ENCODE measurements around the gene DCAF15.
"Not testable (repeated sequence)": the region's sequence is repeated elsewhere in the genome, so short reads cannot be mapped to it uniquely, and the experiment has no call there.

The DCAF15 gene

GRCh38 chr19:13952154-13952930 is at the start of gene DCAF15:
TSS of gene DCAF15 (plus strand) at chr19:13952509. CDS start at chr19:13952513, 4 bp downstream.
- in situ Hi-C loops (cut with MboI; ENCODE audit: low sequenced_read_pairs): no loop called here

- in situ Hi-C loops (cut with MboI; ENCODE audit: low sequenced_read_pairs): no loop called here
Measured at GRCh38 chr19:13902993-13903555, 49.2 kb upstream of the DCAF15 start.

- in situ Hi-C loops (cut with MboI; ENCODE audit: low sequenced_read_pairs): no loop called here
Measured at GRCh38 chr19:13905634-13906520, 46.4 kb upstream of the DCAF15 start, which contains the start of the genes BRME1 and CC2D1A. TSS of gene BRME1 (minus strand) at chr19:13906117. CDS start at chr19:13904892, 1,225 bp downstream. TSS of gene CC2D1A (plus strand) at chr19:13906201. CDS start at chr19:13906442, 241 bp downstream.

GRCh38 chr19:13906521-13906904 is 45.8 kb upstream of the DCAF15 start:
- in situ Hi-C loops (cut with MboI; ENCODE audit: low sequenced_read_pairs): no loop called here

- in situ Hi-C loops (cut with MboI; ENCODE audit: low sequenced_read_pairs): no loop called here
Measured at GRCh38 chr19:13906910-13907309, 45.4 kb upstream of the DCAF15 start.

GRCh38 chr19:13908674-13909073 is 43.6 kb upstream of the DCAF15 start:
- in situ Hi-C loops (cut with MboI; ENCODE audit: low sequenced_read_pairs): no loop called here

- in situ Hi-C loops (cut with MboI; ENCODE audit: low sequenced_read_pairs): no loop called here
Measured at GRCh38 chr19:13909430-13909829, 42.9 kb upstream of the DCAF15 start.

- in situ Hi-C loops (cut with MboI; ENCODE audit: low sequenced_read_pairs): no loop called here
Measured at GRCh38 chr19:13913352-13913751, 39.0 kb upstream of the DCAF15 start.

- in situ Hi-C loops (cut with MboI; ENCODE audit: low sequenced_read_pairs): no loop called here
Measured at GRCh38 chr19:13914777-13915176, 37.5 kb upstream of the DCAF15 start.

GRCh38 chr19:13917888-13918406 is 34.4 kb upstream of the DCAF15 start:
- in situ Hi-C loops (cut with MboI; ENCODE audit: low sequenced_read_pairs): no loop called here

- in situ Hi-C loops (cut with MboI; ENCODE audit: low sequenced_read_pairs): no loop called here
Measured at GRCh38 chr19:13918726-13919411, 33.4 kb upstream of the DCAF15 start.

GRCh38 chr19:13920524-13920923 is 31.8 kb upstream of the DCAF15 start:
- in situ Hi-C loops (cut with MboI; ENCODE audit: low sequenced_read_pairs): no loop called here

GRCh38 chr19:13920940-13921747 is 31.2 kb upstream of the DCAF15 start:
- in situ Hi-C loops (cut with MboI; ENCODE audit: low sequenced_read_pairs): no loop called here

GRCh38 chr19:13922118-13922517 is 30.2 kb upstream of the DCAF15 start:
- in situ Hi-C loops (cut with MboI; ENCODE audit: low sequenced_read_pairs): not testable (repeated sequence)

GRCh38 chr19:13923194-13923987 is 28.9 kb upstream of the DCAF15 start:
- in situ Hi-C loops (cut with MboI; ENCODE audit: low sequenced_read_pairs): no loop called here

- in situ Hi-C loops (cut with MboI; ENCODE audit: low sequenced_read_pairs): no loop called here
Measured at GRCh38 chr19:13926010-13926409, 26.3 kb upstream of the DCAF15 start.

- in situ Hi-C loops (cut with MboI; ENCODE audit: low sequenced_read_pairs): no loop called here
Measured at GRCh38 chr19:13926715-13927114, 25.6 kb upstream of the DCAF15 start.

GRCh38 chr19:13929340-13929739 is 23.0 kb upstream of the DCAF15 start:
- in situ Hi-C loops (cut with MboI; ENCODE audit: low sequenced_read_pairs): no loop called here

GRCh38 chr19:13929956-13930355 is 22.4 kb upstream of the DCAF15 start:
- in situ Hi-C loops (cut with MboI; ENCODE audit: low sequenced_read_pairs): no loop called here
